GM06990 (cell line): ENCODE measurements around the gene CCK.

Experiments used
- DNase-seq: peaks from one replicate; pipeline ENCODE4 v3.0.0-alpha.2; 2011; ENCODE audit not compliant: insufficient read length; ENCODE audit errors: extremely low read depth
- H3K27me3 ChIP-seq: replicated peaks from 2 replicates; pipeline ENCODE4 v1.6.0; 2011; ENCODE audit warnings: low read length; ENCODE audit not compliant: control insufficient read depth, insufficient read depth
- H3K36me3 ChIP-seq: 2 replicates; pipeline ENCODE4 v1.5.1; 2011; ENCODE audit warnings: low read length; ENCODE audit not compliant: control insufficient read depth, insufficient read depth
- H3K4me3 ChIP-seq: replicated peaks from 2 replicates; pipeline ENCODE4 v1.5.1; 2011; ENCODE audit warnings: low read depth, mild to moderate bottlenecking, control low read depth, low read length
- TF ChIP-seq, protein P1 (sequence below): IDR thresholded peaks from 2 replicates; pipeline ENCODE4 v1.5.1; 2011; ENCODE audit warnings: low read length, control low read depth, mild to moderate bottlenecking, inconsistent platforms; ENCODE audit not compliant: insufficient read depth, poor library complexity, severe bottlenecking

CCK gene

DNA sequence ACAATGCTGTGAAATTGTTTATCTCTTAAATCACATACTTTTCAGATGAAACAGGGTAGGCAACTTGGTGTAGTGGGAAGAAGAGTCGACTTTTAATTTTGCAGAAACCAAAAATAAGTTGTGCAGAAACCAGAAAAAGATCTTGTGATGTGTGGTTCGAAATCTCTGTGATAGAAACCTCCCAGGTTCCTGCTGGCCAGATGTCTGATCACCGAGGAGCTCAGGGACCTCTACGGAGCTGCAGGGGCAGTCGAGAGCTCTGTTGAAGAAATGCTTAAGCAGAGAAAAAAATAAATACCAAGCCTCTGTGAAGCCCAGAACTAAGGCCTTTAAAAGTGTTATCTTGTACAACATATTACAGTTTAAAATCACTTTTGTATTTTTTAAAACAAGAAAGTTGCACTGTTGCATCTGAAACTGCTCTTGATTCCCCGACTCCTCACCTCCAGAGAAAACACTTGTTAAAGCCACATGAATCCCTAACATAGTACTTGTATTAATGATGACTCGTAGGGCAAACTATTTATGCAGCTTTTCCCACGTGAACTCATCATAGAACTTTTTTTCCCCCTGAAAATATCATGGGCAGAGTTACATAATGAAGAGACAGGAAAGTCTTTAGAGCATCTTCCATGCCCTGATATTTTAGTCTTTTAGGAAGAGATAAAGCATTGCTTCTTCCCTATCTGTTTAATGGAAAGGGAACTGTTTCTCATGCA lies 51.3 kb downstream of the CCK start:
- no peak overlapping the region for H3K4me3 ChIP-seq
- no peak for DNase-seq
- TF ChIP-seq, protein P1, sequence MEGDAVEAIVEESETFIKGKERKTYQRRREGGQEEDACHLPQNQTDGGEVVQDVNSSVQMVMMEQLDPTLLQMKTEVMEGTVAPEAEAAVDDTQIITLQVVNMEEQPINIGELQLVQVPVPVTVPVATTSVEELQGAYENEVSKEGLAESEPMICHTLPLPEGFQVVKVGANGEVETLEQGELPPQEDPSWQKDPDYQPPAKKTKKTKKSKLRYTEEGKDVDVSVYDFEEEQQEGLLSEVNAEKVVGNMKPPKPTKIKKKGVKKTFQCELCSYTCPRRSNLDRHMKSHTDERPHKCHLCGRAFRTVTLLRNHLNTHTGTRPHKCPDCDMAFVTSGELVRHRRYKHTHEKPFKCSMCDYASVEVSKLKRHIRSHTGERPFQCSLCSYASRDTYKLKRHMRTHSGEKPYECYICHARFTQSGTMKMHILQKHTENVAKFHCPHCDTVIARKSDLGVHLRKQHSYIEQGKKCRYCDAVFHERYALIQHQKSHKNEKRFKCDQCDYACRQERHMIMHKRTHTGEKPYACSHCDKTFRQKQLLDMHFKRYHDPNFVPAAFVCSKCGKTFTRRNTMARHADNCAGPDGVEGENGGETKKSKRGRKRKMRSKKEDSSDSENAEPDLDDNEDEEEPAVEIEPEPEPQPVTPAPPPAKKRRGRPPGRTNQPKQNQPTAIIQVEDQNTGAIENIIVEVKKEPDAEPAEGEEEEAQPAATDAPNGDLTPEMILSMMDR: no peak
- peaks cover 10% of the 10 kb centered on the region for H3K36me3 ChIP-seq
- H3K27me3 ChIP-seq: no peaks in the 10 kb centered on the region

DNA sequence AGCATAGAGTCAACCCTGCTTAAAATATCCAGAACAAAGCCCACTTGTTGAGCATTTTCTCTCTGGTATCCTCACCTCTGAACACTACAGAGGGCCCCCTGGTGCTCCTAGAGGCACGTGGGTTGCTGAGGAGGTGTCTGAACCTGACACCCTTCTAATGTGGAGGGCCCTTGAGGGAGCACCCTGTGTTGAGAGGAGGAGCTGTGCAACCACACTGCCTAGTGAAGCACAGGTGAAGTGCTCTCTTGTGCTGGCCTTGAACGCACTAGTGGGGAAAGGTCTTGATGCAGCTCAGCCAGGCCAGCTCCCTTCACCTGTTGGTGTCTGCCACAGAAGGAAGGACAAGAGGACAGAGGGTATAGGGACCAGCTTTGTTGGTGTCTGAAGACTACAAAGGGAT lies 51.9 kb downstream of the CCK start:
- DNase-seq: no peak

GRCh38 chr3:42213417-42213816 lies 52.6 kb downstream of the CCK start:
- Histone ChIP-seq H3K4me3 (no peak overlapping the region), H3K27me3 (no peaks in the 10 kb centered on the region), H3K36me3 (peaks cover 10% of the 10 kb centered on the region)
- TF ChIP-seq, protein P1: no peak
- DNase-seq: no peak

More for the DNA sequence above, 51.9 kb downstream of the CCK start:
- peaks cover 9% of the 10 kb centered on the region for H3K36me3 ChIP-seq
- no peak overlapping the region for H3K4me3 ChIP-seq
- no peaks in the 10 kb centered on the region for H3K27me3 ChIP-seq
- TF ChIP-seq, protein P1: no peak

- no peak for DNase-seq
- Histone ChIP-seq H3K36me3 (peaks cover 18% of the 10 kb centered on the region), H3K27me3 (no peaks in the 10 kb centered on the region), H3K4me3 (no peak overlapping the region)
- TF ChIP-seq, protein P1: no peak
Measured at GRCh38 chr3:42210726-42211125, 55.3 kb downstream of the CCK start.

GRCh38 chr3:42209917-42210316 lies 56.1 kb downstream of the CCK start:
- Histone ChIP-seq H3K36me3 (peaks cover 20% of the 10 kb centered on the region), H3K27me3 (no peaks in the 10 kb centered on the region), H3K4me3 (no peak overlapping the region)
- TF ChIP-seq, protein P1: no peak
- no peak for DNase-seq
